HL-60/S4 treated with phorbol 12-myristate 13-acetate at 8.2 ng/mL for 4 days and 3 days (cell line): ENCODE data around the gene PRKCA.

ENCODE experiments used
- in situ Hi-C: fragments of 300-500 bp; cut with MboI; formaldehyde crosslinking; loops from 2 replicates; pipeline ENCODE4 v1.15.0; 2022; ENCODE audit warnings: low sequenced_read_pairs

PRKCA gene

DNA sequence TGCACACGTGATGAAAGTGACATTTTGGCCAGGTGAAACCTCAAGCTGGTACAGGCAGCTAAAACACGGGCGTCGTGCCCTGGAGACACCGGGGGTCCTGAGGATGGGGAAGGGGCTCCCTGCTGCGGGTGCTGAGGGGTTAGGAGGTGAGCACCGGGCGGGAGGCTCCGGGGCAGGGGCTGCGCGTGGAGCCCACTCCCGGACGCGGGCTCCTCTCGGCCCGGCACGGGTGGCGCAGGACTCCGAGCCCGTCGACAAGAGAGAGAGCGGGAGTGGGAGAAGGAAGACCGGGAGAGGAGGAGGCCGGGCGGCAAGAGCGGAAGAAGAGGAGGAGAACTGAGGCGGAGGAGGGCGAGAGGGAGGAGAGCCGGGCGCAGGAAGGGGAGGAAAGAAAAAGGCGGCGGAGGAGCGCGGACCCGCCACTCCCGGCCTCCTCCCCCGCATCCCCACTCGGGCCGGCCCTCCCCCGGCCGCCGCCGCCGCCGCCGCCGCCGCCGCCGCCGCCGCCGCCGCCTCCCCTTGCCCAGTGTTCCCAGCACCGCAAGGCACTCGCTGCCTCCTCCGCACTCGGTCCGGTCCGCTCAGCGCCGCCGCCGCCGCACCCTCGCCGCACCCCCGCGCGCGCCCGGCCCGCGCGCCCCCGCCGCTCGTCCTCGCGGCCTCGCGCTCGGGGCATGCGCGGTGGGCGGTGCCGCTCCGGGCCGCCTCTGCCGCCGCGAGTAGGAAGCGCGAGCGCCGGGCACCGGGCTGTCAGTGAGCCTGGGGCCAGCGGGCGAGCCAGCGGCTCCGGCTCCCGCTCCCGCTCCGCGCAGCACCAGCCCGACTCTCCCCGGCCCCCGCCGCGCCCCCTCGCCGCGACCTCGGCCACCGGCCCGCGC lies at the start of gene PRKCA:
Gene PRKCA, plus strand, starts transcription at position 750 of the 878 bp plus-strand sequence.
- in situ Hi-C loops, result no loop called here

DNA sequence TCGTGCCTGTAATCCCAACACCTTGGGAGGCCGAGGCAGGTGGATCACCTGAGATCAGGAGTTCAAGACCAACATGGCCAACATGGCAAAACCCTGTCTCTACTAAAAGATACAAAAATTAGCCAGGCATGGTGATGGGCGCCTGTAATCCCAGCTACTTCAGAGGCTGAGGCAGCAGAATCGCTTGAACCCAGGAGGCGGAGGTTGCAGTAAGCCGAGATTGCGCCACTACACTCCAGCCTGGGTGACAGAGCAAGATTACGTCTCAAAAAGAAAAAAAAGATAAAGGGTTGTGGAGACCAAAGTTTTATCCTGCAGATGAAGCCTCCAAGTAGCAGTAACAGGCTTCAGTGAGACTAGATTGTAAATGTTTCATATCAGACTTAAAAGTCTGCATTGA lies 49.0 kb upstream of the PRKCA start:
- in situ Hi-C loops, result loop anchor here (10.0 kb wide), 1 partner anchor 311 kb away; no protein-coding TSS in a partner anchor

DNA sequence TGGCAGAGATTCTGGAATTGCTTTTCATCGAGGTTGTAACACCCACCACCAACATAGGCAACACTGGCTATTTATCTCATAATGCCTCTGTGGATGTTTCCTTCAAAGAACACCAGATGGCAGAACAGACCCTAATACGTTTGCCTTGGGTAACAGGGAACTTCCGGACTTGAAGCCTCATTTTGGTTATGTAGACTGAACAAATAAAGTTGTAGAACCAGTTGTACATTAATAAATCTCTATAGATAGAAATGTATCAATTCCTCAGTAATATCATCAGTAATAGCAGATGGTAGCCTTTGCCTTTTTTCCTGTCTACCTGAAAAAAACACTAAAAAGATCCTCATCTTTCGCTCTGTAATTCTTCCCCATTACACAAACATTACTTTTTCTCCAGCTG lies 47.3 kb upstream of the PRKCA start:
- in situ Hi-C loops, result loop anchor here (10.0 kb wide), 1 partner anchor 310 kb away; no protein-coding TSS in a partner anchor

DNA sequence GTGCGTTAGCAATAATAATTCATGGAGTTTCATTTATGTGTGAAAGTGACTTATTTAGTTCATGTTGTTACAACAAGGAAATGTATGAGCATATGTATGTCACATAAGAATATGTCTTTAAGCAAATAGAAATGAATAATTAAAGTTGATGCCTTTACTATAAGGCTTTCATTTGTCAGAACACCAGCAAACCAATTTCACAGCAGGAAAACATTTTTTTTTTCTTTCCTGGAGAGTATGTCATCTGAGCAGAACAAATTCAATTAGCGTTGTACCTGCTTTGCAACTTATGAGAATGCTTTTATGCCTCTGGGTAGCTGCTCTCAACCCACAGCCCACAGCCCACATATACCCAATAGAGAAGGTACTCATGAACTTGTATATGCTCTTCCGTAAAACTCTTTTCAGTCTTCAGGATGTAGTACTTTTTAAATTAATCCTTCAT lies 46.9 kb upstream of the PRKCA start:
- in situ Hi-C loops, result loop anchor here (10.0 kb wide), 1 partner anchor 309 kb away; no protein-coding TSS in a partner anchor

DNA sequence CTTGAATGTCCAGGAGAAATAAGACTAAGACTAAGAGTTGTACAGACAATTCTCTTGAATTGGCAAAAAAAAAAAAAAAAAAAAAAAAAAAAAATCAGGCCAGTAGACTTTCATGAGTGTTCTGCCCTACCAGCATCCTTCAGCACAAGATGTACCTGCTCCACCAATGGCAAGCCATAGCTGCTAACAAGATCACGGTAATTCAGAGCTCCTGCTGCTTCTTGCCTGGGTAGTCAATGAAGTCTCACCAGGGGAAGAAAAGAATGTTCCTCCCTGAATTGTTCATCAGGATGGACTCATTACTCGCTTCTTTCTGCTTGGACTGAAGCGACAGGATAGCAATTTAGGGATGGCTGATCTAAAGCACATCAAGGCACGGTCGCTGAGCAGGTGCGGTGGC lies 42.1 kb upstream of the PRKCA start:
- in situ Hi-C loops, result no loop called here

DNA sequence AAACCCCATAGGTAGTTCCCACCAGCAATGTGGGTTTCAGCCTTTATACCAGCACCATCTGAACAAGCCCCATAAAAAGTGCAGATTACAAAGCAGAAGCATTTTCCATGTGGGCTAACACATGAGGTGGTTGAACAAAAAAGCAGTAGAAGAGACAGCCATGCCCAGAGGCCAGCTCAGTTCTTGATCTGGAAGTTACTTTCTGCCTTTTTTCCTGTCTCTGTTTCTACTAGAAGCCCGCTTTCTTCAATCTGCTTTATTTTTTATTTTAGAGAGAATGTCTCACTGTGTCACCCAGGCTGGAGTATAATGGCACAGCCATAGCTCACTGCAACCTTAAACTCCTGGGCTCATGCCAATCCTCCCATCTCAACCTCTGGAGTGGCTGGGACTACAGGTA lies 41.7 kb upstream of the PRKCA start:
- in situ Hi-C loops, result no loop called here

DNA sequence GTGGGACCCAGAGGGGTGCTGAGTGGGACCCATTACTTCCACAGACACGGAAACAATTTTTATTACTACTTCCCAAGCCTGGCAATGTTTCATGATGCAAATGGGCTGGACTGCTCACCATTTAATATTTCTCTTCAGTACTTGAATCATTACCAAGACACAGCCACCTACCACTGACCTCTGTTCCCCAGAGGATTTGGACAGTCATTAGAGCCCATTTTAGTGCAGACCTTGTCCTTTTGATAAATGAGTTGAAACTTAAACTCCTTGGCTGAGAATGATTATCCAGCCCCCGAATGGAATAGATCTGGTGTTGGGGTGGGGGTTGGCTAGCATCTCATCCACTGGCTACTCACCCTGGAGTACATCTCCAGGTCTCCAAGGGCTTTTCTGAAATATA lies 39.6 kb upstream of the PRKCA start:
- in situ Hi-C loops, result no loop called here

DNA sequence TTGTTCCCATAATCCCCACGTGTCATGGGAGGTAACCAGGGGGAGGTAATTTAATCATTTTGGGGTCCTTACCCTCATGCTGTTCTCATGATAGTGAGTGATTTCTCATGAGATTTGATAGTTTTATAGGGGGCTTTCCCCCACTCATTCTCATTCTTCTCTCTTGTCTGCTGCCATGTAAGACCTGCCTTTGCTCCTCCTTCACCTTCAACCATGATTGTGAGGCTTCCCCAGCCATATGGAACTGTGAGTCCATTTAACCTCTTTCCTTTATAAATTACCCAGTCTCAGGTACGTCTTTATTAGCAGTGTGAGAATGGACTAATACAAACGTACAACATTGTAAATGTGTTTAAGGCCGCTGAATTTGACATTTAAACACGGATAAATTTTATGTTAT lies 37.7 kb upstream of the PRKCA start:
- in situ Hi-C loops, result no loop called here

DNA sequence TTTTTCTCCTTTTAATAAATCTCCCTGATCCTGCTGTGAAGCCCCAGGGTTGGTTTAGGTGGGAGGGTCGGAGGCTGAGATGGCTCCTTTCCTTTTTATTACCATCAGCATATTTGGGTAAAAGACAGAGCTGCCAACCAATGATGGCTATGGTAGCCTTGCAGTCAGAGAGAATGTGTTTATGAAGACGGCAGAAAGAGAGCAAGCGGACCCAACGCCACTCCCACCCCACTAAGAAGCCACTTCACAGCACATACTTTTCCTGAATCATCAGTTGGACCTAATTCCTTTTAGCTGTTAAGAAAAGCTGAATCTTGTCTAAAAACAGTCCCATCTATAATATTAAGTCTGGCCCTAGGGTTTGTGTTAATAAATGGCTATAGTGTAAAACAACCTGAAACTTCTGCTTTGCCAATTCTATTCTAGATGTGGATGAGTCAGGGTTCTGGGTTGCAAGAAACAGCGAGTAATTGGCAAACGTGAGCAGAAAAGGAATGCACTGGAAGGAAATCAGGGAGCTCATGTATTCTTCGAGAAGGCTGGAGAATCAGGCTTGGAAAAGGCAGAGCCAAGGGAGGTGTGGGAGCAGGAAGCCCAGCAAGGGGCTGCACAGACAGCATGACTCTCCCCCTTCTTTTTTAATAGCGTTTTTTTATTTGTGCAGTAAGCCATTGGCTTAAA lies 34.0 kb upstream of the PRKCA start:
- in situ Hi-C loops, result no loop called here

DNA sequence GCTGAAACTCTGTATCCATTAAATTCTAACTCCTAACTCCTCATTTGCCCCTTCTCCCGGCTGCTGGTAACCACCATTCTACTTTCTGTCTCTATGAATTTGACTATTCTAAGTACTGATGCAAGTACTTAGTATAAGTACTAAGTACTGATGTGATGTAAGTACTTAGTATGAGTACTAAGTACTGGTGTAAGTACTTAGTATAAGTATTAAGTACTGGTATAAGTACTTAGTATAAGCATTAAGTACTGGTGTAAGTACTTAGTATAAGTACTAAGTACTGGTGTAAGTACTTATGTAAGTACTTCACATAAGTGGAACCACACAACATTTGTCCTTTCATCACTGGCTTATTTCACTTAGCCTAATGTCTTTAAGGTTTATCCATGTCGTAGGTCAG lies 32.3 kb upstream of the PRKCA start:
- in situ Hi-C loops, result no loop called here

DNA sequence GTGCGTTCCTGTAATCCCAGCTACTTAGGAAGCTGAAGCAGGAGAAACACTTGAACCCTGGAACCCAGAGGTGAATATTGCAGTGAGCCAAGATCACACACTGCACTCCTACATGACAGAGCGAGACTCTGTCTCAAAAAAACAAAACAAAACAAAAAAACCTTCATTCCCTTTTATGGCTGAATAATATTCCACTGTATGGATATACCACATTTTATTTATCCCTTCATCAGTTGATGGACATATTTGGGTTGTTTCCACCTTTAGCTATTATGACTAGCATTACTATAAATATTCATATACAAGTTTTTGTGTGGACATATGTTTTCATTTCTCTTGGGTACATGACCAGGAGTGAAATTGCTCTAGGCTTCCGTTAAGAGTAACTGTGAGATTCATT lies 30.9 kb upstream of the PRKCA start:
- in situ Hi-C loops, result no loop called here

DNA sequence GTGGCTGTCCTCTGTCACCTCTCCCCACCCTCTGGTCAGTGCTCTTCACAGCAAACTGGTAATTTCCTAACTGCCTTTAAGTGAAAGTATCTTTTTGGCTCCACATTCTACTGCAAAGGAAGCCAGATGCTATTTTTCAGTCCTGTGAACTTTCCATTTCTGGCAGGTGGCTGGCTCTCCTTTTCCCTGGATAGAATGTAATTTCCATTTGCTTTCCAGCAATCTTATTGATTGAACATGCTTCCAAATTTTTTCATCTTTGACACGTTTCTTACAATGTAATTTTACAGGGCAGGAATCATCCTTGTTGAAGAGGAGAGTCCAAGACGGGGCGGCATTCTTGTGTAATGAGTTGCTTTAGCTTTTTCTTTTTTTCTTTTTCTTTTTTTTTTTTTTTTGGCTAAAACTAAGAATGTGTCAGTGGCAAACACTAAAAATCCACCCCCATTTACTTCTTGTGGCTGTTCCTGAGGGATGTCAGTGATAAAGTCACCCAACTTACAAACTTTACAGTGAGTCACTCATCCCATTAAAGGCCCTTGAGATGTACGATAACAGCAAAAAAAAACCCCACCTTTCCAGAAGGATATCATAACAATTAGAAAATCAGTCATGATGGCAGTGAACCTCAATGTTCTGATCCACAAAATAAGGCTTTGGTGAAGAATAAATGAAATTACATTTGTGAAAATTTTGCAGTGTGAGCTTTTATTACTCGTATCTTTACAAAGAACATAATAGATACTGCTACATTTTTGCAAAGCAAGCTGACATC lies 29.4 kb upstream of the PRKCA start:
- in situ Hi-C loops, result no loop called here

DNA sequence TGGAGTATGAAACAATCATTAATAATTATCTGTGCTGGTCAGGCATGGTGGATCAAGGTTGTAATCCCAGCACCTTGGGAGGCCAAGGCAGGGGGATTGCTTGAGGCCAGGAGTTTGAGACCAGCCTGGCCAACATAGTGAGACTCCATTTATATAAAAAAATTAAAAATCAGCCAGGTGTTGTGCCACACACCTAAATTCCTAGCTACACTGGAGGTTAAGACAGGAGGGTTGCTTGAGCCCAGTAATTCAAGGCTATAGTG lies 28.9 kb upstream of the PRKCA start:
- in situ Hi-C loops, result no loop called here

DNA sequence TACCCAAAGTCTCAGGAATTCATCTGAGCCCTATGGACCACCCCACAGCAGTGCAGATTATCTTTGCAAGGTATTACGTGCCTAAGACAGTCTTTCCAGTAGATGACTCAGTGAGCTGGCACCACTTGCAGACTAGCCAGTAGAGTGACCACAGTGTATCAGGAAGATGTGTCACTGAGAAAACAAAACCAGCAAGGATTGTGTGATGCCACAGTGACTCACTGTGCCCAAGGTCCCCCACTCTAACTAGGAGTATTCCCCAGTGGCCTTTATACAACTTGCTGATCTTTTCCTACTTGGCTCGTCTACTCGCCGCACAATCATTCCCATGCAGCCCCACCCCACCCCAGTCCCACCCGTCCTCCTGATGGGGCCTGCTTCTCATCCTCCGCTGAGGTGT lies 26.8 kb upstream of the PRKCA start:
- in situ Hi-C loops, result no loop called here

DNA sequence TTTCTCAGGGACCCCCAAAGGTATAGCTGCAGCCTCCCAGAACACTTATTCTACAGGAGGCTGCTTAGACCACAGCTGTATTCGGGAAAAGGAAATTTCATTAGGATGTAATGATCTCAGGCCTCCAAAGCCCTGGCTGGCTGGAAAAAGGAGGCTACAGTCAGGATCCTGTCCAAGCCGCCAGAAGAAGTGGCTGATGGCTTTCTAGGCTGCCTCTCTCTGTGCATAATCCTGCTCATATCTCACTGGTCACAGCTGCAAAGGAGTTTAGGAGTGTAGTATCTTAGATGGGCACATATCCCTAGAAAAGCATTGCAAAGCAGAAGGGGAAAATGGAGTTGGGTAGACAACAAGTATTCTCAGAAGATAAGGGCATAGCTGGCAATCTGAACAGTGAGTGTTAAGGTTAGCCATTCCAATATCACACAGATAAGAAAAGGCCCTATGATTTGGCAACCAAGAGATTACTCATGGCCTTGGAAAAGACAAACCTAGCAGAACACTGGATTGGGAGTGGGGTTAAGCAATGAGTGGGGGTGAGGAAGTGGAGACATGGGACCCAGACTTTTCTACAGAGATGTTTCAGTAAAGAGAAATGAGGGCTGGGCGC lies 26.0 kb upstream of the PRKCA start:
- in situ Hi-C loops, result no loop called here

DNA sequence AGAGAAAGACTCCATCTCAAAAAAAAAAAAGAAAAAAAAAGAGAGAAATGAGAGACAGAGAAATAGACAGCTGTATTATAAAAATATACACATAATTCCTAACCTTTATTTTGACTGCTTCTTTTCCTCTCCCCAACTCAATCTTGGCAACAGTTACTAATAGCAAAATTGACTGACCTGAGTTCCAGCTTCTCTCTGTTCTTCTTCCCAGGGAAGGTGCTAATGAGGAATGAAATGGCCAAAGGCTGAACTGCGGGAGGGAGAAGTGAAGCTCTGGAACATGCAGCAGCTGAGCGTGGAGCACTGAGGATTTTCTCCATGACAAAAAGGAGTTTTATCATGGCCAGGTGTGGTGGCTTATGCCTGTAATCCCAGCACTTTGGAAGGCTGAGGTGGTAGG lies 25.2 kb upstream of the PRKCA start:
- in situ Hi-C loops, result no loop called here

DNA sequence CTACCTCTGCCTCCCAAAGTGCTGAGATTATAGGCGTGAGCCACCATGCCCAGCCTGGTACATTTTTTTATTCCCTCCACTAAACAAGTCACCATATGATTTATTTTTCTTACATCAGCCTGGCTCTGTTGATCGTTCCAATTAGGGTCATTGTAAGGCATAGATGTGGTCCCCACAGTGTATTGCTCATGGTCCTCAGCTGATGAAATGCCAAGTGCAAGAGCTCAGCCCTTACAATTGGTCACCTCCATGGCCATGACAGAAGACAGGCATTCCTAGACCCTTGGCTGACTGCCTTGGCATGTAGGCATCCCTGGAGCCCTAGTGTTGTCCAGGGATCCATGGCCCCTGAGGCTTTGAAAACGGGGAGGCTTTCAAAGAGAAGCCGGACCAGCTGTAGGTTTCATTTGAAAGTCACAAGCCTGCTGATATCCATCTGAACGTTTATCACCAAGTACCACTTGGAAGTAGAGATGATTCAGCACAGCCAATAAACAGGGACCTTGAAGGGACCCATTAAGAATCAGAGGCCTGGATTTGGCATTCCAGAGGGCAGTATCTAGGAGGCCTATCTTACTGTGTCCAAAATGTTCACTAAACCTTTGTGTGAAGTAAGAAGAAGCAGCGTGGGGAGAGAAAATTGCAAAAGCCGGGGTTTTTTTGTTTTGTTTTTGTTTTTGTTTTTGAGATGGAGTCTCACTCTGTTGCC lies 20.6 kb upstream of the PRKCA start:
- in situ Hi-C loops, result no loop called here

DNA sequence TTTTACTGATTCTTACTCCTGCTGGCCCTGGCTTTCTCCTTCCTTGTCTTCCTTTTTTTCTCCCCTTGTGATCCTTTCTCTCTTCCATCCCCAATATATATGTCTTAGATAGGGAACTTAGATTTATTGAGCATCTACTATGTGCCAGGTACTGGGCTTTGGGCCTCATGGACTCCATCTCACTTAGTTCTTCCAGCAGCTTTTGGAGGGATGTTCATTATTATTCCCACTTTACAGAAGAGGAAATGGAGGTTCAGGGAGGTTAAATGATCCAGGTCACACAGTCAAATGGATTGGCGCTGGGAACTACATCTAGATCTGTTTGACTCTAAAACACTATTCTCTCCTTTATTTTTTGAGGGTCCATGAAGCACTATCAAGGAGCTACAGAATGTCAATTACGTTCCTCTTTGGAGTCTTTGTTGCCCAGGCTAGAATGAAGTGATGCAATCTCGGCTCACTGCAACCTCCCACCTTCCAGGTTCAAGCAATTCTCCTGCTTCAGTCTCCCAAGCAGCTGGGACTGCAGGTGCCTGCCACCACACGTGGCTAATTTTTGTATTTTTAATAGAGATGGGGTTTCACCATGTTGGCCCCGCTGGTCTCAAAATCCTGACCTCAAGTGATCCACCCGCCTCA lies 19.0 kb upstream of the PRKCA start:
- in situ Hi-C loops, result no loop called here

DNA sequence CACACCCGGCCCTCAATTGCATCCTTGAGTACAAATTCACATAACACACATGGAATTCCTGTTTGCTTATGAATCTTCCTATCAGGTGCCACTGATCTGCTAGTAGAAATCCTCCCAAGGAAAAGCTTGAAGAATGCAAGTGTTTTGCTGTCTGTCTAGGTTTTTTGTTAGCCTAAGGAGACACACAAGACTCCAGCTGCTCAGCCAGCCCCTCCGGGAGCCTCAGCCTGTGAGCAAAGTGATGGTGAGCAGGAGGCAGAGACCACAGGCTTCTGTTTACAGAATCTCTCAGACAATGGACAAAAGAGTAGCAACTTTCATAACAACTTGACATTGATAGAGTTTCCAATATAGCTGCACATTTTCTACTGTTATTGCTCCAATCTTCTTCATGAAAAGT lies 18.4 kb upstream of the PRKCA start:
- in situ Hi-C loops, result no loop called here

DNA sequence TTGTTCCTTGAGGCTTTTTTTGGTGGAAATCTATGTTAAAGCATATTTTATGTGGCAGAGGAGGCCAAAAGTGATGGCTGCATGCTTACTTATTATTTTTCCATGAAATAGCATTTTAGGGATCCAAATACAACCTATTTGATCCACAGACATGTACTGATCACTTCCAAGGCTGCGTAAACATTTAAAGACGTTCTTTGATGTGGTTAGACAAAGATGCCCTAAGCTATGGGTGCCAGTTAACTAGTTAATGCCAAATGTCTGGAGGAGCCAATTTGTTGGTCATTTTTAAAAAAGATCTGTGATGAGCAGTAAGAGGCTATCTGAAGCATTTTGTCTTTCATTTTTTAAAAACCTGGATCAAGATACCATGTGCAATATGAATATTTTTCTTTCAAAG lies 17.3 kb upstream of the PRKCA start:
- in situ Hi-C loops, result no loop called here
